Measurements from ENCODE around the gene P2RX3. TPM values are rescaled to one million over a fixed set of nuclear protein-coding genes. Genes with fewer than 3 reads are reported as not detected.

The P2RX3 gene
- total RNA-seq, 4 donors from 2014 or later = 0.22 TPM; not detected in 3

DNA sequence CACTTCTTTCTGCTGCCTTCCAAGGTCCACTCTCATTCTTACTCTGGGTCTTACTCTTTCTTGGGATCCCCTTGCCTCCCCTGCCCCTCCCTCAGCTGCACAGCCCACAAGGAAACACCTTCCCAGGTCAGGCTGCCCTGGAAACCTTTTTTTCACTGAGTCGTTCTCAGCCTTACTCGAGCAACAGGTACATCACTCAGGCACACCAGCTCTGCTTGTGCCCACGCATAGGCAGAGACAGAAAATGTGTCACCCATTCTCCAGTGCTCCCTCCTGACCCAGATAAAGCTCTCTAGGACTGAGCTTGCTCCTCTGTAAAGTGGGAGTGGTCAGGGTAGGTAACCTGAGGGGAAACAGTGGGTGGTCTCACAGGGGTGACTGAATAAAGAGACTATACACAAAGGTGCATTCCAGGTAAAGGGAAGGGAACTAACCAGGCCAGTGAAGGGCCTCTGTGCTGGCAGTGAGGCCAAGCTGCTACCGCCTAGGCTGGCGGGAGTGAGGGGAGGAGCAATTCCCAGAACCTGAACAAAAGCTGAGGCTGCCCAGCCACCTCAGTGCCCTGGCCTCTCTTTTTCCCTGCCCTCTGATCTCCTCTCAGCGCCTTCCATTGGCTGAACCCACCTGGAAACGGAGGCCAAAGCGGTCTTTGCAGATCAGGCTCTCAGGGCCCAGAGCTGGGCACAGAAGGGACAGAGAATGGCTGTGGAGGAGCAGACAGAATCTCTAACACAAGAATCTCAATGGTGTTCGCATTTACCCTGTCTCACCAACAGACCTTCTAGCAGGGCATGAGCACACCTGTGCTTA, 26.9 kb downstream of the P2RX3 start:
- Histone ChIP-seq H3K27ac (no peak overlapping the region), H3K9me3 (no peaks in the 10 kb centered on the region), H3K4me3 (no peak overlapping the region), H3K36me3 (no peaks in the 10 kb centered on the region), H3K27me3 (no peaks in the 10 kb centered on the region), H3K4me1 (no peaks in the 10 kb centered on the region)
- TF ChIP-seq, protein P1, sequence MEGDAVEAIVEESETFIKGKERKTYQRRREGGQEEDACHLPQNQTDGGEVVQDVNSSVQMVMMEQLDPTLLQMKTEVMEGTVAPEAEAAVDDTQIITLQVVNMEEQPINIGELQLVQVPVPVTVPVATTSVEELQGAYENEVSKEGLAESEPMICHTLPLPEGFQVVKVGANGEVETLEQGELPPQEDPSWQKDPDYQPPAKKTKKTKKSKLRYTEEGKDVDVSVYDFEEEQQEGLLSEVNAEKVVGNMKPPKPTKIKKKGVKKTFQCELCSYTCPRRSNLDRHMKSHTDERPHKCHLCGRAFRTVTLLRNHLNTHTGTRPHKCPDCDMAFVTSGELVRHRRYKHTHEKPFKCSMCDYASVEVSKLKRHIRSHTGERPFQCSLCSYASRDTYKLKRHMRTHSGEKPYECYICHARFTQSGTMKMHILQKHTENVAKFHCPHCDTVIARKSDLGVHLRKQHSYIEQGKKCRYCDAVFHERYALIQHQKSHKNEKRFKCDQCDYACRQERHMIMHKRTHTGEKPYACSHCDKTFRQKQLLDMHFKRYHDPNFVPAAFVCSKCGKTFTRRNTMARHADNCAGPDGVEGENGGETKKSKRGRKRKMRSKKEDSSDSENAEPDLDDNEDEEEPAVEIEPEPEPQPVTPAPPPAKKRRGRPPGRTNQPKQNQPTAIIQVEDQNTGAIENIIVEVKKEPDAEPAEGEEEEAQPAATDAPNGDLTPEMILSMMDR (IDR thresholded peaks at IDR 0.05) = no peak
- TF ChIP-seq POLR2A (IDR thresholded peaks at IDR 0.05) (no peak), EP300 (IDR thresholded peaks at IDR 0.05) (no peak)
- DNase-seq (ENCODE audit: low spot score in 2 of 2) = no peak
- 74% methylated on average over 9 of the region's 9 CpGs for WGBS, 2 donors

DNA sequence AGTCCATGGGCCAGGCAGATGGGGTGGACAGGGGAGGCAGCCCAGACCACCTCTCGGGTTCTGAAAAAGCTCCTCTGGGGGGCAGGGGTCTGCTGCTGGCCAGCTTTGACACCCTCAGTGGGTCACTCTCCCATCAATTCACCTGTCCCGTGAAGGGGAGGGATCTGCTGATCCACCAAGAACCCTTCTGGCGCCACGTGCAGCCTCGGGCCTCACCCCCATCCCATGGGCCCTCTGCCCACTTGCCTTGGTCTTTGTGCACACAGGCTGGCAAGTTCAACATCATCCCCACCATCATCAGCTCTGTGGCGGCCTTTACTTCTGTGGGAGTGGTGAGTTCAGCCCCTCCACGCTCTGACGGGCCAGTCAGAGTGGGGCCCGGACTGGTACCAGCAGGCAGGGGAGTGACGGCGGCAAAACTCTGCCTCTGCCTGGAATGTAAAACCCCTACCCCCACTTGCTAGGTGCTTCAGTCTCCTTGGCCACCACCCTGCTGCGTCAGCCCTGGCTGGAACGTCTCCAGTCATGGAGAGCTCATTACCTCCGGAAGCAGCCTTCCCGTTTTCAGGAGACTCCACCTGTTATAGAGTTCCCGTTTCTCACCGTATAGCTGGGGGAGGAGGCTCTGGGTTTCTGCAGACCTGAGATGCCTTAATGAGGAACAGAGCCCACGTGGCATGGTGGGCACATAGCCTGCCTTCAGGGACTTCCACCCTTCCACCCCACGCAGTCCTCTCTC, 30.1 kb downstream of the P2RX3 start:
- peaks cover 0 to under 1% (median 0%) of the 10 kb centered on the region in 4 donors for H3K9me3 ChIP-seq
- no peak for TF ChIP-seq EP300 (IDR thresholded peaks at IDR 0.05)
- TF ChIP-seq, protein P1 (IDR thresholded peaks at IDR 0.05) = no peak
- no peak for TF ChIP-seq POLR2A (IDR thresholded peaks at IDR 0.05)
- no peak for DNase-seq (ENCODE audit: low spot score in 2 of 2)
- H3K4me3 ChIP-seq = no peak overlapping the region
- 52 to 78% methylated on average over 18 to 19 of the region's 19 CpGs for WGBS, 2 donors
- no peaks in the 10 kb centered on the region for H3K27me3 ChIP-seq
- H3K27ac ChIP-seq = no peak overlapping the region
- H3K4me1 ChIP-seq = no peaks in the 10 kb centered on the region
- no peaks in the 10 kb centered on the region for H3K36me3 ChIP-seq

DNA sequence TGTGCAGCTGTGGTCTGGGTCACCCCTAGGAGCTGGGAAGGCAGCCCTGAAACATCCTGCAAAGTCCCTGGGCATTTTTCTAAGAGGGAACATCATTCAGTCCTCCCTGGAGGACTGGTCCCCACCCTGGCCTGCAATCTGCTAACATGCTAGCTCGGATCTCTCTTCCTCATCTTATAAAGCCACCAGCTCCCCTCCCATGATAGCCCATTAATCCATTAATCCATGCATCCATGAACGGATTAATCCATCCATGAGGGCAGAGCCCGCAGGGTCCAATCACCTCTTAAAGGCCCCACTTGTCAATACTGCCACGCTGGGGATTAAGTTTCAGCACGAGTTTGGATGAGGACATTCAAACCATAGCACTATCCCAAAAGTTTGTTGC, 30.7 kb downstream of the P2RX3 start:
- Histone ChIP-seq H3K9me3 (peaks cover 0 to 3% (median 0%) of the 10 kb centered on the region in 4 donors), H3K4me1 (no peaks in the 10 kb centered on the region), H3K4me3 (no peak overlapping the region), H3K36me3 (no peaks in the 10 kb centered on the region), H3K27me3 (no peaks in the 10 kb centered on the region), H3K27ac (no peak overlapping the region)
- no peak for DNase-seq (ENCODE audit: low spot score in 2 of 2)
- TF ChIP-seq EP300 (IDR thresholded peaks at IDR 0.05) (no peak), POLR2A (IDR thresholded peaks at IDR 0.05) (no peak)
- TF ChIP-seq, protein P1 (IDR thresholded peaks at IDR 0.05) = no peak
- whole genome bisulfite sequencing, 2 donors = 79 to 80% methylated on average over 5 of the region's 5 CpGs

DNA sequence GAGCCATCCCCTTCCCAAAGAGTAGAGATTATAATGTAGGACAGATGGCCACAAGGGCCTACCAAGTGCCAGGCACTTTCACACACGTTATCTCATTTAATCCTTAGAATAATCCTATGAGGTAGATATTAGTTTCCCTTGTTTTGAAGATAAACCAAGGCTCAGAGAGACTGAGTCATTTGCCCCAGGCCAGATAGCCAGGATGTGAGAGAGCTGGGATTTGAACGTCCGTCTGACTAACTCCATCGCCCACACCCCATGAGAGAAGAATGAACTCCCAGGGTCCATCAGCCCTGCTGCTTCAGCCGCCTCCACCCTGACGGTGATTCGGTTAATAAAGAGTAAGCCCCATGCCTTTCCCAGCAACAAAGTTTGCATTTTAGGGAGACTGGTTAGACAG, 32.1 kb downstream of the P2RX3 start:
- WGBS, 2 donors = 67 to 73% methylated on average over 7 of the region's 7 CpGs
- H3K27ac ChIP-seq = no peak overlapping the region
- no peaks in the 10 kb centered on the region for H3K36me3 ChIP-seq
- DNase-seq (ENCODE audit: low spot score in 2 of 2) = no peak
- no peaks in the 10 kb centered on the region for H3K27me3 ChIP-seq
- H3K4me1 ChIP-seq = no peaks in the 10 kb centered on the region
- TF ChIP-seq POLR2A (IDR thresholded peaks at IDR 0.05) = no peak
- no peak for TF ChIP-seq EP300 (IDR thresholded peaks at IDR 0.05)
- TF ChIP-seq, protein P1 (IDR thresholded peaks at IDR 0.05) = no peak
- peaks cover 0 to 3% (median 0%) of the 10 kb centered on the region in 4 donors for H3K9me3 ChIP-seq
- H3K4me3 ChIP-seq = no peak overlapping the region

DNA sequence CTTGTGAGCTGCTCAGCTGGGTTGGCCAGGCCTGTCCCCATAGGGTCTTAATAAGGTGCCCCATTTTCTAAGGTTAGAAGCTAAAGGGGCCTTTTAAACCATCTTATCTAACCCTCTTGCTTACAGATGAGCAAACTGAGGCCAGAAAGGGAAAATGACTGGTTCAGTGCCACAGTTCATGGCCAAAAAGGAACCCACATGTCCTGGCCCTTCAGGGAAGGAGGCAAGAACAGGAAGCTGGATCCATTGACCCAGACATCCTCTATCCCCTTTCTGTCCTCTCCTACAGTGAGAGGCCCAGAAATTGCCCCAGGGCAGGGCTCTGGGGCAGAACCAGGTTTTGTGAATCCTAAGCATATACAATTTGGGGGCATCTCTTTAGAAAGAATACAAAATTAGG, 32.8 kb downstream of the P2RX3 start:
- H3K4me1 ChIP-seq = no peaks in the 10 kb centered on the region

More for the DNA sequence above, 32.8 kb downstream of the P2RX3 start:
- Histone ChIP-seq H3K36me3 (no peaks in the 10 kb centered on the region), H3K4me3 (no peak overlapping the region), H3K27me3 (no peaks in the 10 kb centered on the region), H3K27ac (no peak overlapping the region), H3K9me3 (peaks cover 0 to 3% (median 0%) of the 10 kb centered on the region in 4 donors)
- TF ChIP-seq EP300 (IDR thresholded peaks at IDR 0.05) = no peak
- TF ChIP-seq POLR2A (IDR thresholded peaks at IDR 0.05) = no peak
- TF ChIP-seq, protein P1 (IDR thresholded peaks at IDR 0.05) = no peak
- no peak for DNase-seq (ENCODE audit: low spot score in 2 of 2)

Data from tibial nerve (tissue), 4 donors.